Measurements from ENCODE around the gene TEKTIP1.

GRCh38 chr19:3517638-3518037, 21.3 kb upstream of the TEKTIP1 start:
- TF ChIP-seq CTCF (IDR thresholded peaks at IDR 0.05) (no peak), POLR2A (IDR thresholded peaks at IDR 0.05) (no peak)
